ENCODE results near the gene CHTF18.

Gene CHTF18

DNA sequence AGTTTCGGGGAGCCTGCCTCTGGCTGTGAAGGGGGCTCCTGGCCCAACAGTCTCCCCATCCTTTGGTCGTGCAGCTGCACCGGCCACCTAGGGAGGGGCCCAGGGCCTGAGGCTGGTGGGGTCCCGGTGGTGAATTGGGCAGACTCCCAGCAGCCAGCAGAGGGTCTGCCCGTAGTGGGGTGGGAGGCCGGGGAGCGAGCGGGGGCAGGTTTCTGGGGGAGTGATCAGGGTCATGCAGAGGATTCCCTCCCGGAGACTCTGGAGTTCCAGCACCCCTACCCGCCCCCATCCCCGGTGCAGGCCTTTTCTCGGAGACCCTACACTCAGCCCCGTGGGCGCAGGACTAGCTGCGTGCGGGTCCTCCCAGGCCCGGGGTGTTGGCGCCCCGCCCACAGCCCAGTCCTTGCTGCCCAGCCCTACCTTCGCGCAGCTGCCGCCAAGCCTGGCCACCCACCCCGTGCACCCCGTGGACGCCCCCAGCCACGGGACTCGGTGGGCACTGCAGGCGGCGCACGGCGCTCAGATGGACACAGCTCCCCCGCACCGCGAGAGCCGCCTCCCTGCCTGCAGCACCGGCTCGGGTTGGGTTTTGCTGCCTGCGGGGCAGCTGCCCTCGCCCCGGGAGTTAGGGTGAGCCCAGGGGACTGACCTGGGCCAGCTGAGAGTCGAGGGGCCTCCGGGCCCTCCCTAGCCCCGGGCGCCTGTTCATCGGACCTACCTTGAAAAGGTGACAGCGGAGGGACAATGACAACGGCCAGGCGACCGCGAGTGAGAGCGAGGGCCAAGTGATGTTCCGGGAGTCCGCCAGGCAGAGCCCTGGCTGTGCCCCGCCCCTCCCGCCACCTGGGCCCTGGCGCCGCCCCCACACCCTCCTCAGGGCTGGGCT lies 11.8 kb downstream of the CHTF18 start, which contains the start of gene GNG13:
TSS of gene GNG13 (minus strand) at position 787 of the 886 bp plus-strand sequence. CDS start 1,657 bp downstream, outside the sequence.
- Mint-ChIP-seq H3K27ac (no peak within 1 kb of the TSS), H3K9me3 (no peaks in the 10 kb centered on the region), H3K4me3 (no peak within 1 kb of the TSS), H3K27me3 (ENCODE audit: low read depth, poor library complexity) (peaks cover 44% of the 10 kb centered on the region), H3K4me1 (peaks cover 17% of the 10 kb centered on the region), H3K36me3 (ENCODE audit: low read depth) (peaks cover 8% of the 10 kb centered on the region)
- peak; percentile 70 for DNase-seq
- TF ChIP-seq, protein P1, sequence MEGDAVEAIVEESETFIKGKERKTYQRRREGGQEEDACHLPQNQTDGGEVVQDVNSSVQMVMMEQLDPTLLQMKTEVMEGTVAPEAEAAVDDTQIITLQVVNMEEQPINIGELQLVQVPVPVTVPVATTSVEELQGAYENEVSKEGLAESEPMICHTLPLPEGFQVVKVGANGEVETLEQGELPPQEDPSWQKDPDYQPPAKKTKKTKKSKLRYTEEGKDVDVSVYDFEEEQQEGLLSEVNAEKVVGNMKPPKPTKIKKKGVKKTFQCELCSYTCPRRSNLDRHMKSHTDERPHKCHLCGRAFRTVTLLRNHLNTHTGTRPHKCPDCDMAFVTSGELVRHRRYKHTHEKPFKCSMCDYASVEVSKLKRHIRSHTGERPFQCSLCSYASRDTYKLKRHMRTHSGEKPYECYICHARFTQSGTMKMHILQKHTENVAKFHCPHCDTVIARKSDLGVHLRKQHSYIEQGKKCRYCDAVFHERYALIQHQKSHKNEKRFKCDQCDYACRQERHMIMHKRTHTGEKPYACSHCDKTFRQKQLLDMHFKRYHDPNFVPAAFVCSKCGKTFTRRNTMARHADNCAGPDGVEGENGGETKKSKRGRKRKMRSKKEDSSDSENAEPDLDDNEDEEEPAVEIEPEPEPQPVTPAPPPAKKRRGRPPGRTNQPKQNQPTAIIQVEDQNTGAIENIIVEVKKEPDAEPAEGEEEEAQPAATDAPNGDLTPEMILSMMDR (IDR thresholded peaks at IDR 0.05): no peak

- Mint-ChIP-seq H3K9me3 (no peaks in the 10 kb centered on the region), H3K4me3 (no peak overlapping the region), H3K36me3 (ENCODE audit: low read depth) (peaks cover 8% of the 10 kb centered on the region), H3K4me1 (peaks cover 17% of the 10 kb centered on the region), H3K27ac (no peak overlapping the region), H3K27me3 (ENCODE audit: low read depth, poor library complexity) (peaks cover 46% of the 10 kb centered on the region)
- no peak for DNase-seq
- TF ChIP-seq, protein P1 (IDR thresholded peaks at IDR 0.05): no peak
These were observed 12.6 kb downstream of the CHTF18 start for GRCh38 chr16:800834-801511.

- no peak overlapping the region for H3K4me3 Mint-ChIP-seq
- no peaks in the 10 kb centered on the region for H3K9me3 Mint-ChIP-seq
- H3K36me3 Mint-ChIP-seq (ENCODE audit: low read depth): peaks cover 8% of the 10 kb centered on the region
- peaks cover 17% of the 10 kb centered on the region for H3K4me1 Mint-ChIP-seq
- H3K27me3 Mint-ChIP-seq (ENCODE audit: low read depth, poor library complexity): peaks cover 46% of the 10 kb centered on the region
- H3K27ac Mint-ChIP-seq: no peak overlapping the region
- no peak for DNase-seq
- TF ChIP-seq, protein P1 (IDR thresholded peaks at IDR 0.05): no peak
These were observed 13.4 kb downstream of the CHTF18 start for GRCh38 chr16:801584-802363.

- Mint-ChIP-seq H3K4me3 (no peak overlapping the region), H3K4me1 (peaks cover 17% of the 10 kb centered on the region), H3K36me3 (ENCODE audit: low read depth) (peaks cover 8% of the 10 kb centered on the region), H3K27me3 (ENCODE audit: low read depth, poor library complexity) (peaks cover 46% of the 10 kb centered on the region), H3K9me3 (no peaks in the 10 kb centered on the region), H3K27ac (no peak overlapping the region)
- TF ChIP-seq, protein P1 (IDR thresholded peaks at IDR 0.05): no peak
- no peak for DNase-seq
These were observed 14.0 kb downstream of the CHTF18 start for GRCh38 chr16:802461-802860.

DNA sequence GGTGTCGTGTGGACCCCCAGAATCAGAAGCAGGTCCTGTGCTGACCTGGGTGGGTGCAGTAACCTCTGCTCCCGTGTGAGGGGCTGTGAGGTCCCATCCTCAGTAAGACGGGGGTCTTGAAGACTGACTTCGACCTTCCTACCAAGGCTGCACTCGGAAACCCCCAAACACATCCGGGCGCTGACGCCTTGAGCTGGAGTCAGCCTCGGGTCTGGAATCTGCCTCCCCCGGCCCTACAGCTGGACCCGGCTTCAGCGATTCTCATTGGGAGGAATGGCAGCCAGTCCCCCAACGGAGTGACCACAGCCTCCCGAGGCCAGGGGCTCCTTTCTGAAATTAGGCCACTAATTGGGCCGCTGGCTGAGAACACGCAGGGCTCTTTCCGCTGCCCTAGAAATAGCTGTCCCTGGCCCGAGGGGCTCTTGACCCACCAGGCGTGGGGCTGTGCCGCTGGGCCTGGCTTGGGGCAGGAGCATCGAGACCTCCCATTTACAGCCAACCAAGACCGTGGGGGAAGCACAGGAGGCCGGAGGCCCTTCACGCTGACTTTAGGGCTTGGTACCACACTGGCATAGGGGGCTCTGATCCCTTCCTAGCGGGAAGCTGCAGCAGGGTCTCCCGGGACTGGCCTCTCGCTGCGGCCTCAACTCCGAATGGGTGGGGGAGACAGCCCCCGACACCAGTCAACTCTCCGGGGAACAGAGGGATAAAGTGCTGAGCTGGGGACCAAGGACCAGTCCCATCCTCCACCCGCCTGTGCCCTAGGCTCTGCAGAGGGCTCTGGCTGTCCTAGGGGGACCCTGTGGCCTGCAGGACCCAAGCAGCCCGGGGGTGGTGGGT lies 14.7 kb downstream of the CHTF18 start:
- Mint-ChIP-seq H3K4me3 (no peak overlapping the region), H3K27ac (no peak overlapping the region), H3K27me3 (ENCODE audit: low read depth, poor library complexity) (peaks cover 50% of the 10 kb centered on the region)

More for the DNA sequence above, 14.7 kb downstream of the CHTF18 start:
- TF ChIP-seq, protein P1 (IDR thresholded peaks at IDR 0.05): no peak
- H3K9me3 Mint-ChIP-seq: peaks cover 4% of the 10 kb centered on the region
- no peak for DNase-seq
- peaks cover 22% of the 10 kb centered on the region for H3K4me1 Mint-ChIP-seq
- peaks cover 8% of the 10 kb centered on the region for H3K36me3 Mint-ChIP-seq (ENCODE audit: low read depth)

Measured in nephron progenitor cell (in vitro differentiated cells).